Gastrocnemius medialis (tissue), 4 donors: ENCODE measurements around the gene HMCN2. TPM values are rescaled to one million over a fixed set of nuclear protein-coding genes. Genes with fewer than 3 reads are reported as not detected.
A peak's percentile ranks its signal among the peaks of the same experiment; 100 is the strongest.

Experiments used
- ATAC-seq, 2 donors: fragments of 150-250 bp; one replicate each; pipeline ENCODE4 v1.9.1; 2016
- DNase-seq, 2 donors: peaks; one replicate each; pipeline ENCODE4 v3.0.0-alpha.2; 2019
- H3K27ac ChIP-seq, 4 donors: fragments of 200-600 bp; sonication (generic); 1 replicate in 1 of 4; 2 replicates in 3 of 4; pipeline ENCODE4 v1.5.1; 2016 to 2018; ENCODE audit warnings: mild to moderate bottlenecking in 2 of 4, moderate library complexity in 1 of 4
- H3K27me3 ChIP-seq, 3 donors: fragments of 200-600 bp; sonication (generic) in 2 of 3; 1 replicate in 1 of 3; 2 replicates in 2 of 3; pipeline versions ENCODE4 v1.5.1 to v1.6.0; 2016 to 2019; ENCODE audit warnings: mild to moderate bottlenecking in 1 of 3, moderate library complexity in 1 of 3
- H3K36me3 ChIP-seq, 2 donors: fragments of 200-600 bp; sonication (generic) in 1 of 2; one replicate each; pipeline ENCODE4 v1.5.1; 2017 to 2018
- H3K4me1 ChIP-seq, 2 donors: fragments of 200-600 bp; sonication (generic) in 1 of 2; one replicate each; pipeline ENCODE4 v1.5.1; 2016 to 2017; ENCODE audit warnings: mild to moderate bottlenecking in 2 of 2
- H3K4me3 ChIP-seq, 4 donors: fragments of 200-600 bp; sonication (generic) in 3 of 4; 1 replicate in 1 of 4; 2 replicates in 3 of 4; pipeline ENCODE4 v1.5.1; 2016 to 2019; ENCODE audit warnings: mild to moderate bottlenecking in 2 of 4
- H3K9me3 ChIP-seq, 3 donors: fragments of 200-600 bp; sonication (generic) in 2 of 3; 1 replicate in 1 of 3; 2 replicates in 2 of 3; pipeline ENCODE4 v1.5.1; 2016 to 2019
- POLR2A ChIP-seq, 2 donors: fragments of 450-650 bp; IDR thresholded peaks; one replicate each; pipeline ENCODE4 v1.6.1; 2017; ENCODE audit warnings: antibody characterized with exemption in 2 of 2, mild to moderate bottlenecking in 2 of 2, moderate library complexity in 2 of 2
- in situ Hi-C, 4 donors: fragments of 200-750 bp; cut with MboI; loops; one replicate each; pipeline versions ENCODE4 v1.15.0 to v1.8.0; 2017; ENCODE audit warnings: low sequenced_read_pairs in 4 of 4
- intact Hi-C: fragments of 100-400 bp; cut with DNase I; formaldehyde crosslinking; loops from one replicate; pipeline ENCODE4 v1.15.1; 2023; ENCODE audit warnings: low total_unique reads
- total RNA-seq, 4 donors: library from RNA; depleted of rRNA; stranded (reverse); fragments of >200 nt; gene quantifications; one replicate each; pipeline versions ENCODE4 v1.1.0 to v1.2.3, GENCODE V29; 2016
- TF ChIP-seq, protein P1 (sequence below), 5 experiments: fragments of 450-650 bp in 3 of 5; fragments of 200-600 bp in 2 of 5; sonication (generic) in 2 of 5; IDR thresholded peaks in 4 of 5; conservative IDR thresholded peaks in 1 of 5; 1 replicate in 4 of 5; 2 replicates in 1 of 5; pipeline ENCODE4 v1.5.1; 2016 to 2019; ENCODE audit warnings: antibody characterized with exemption in 5 of 5, mild to moderate bottlenecking in 3 of 5, moderate library complexity in 3 of 5

The HMCN2 gene
- total RNA-seq, 4 donors from 2014 or later = 1.9 to 8.5 (median 7.7) TPM

- ATAC-seq (peak; percentile 23 to 41), DNase-seq (peak in 1 of 2 donors; percentile 58)
- in situ Hi-C loops (no loop called here), intact Hi-C loops (no loop called here)
- Histone ChIP-seq H3K4me1 (peaks cover 6 to 7% of the 10 kb centered on the region in 2 donors), H3K4me3 (peak overlapping the region in 1 of 4 donors; percentile 2), H3K27ac (peak overlapping the region; percentile 51 to 73 (median 70)), H3K27me3 (peaks cover 70 to 80% (median 77%) of the 10 kb centered on the region in 3 donors), H3K36me3 (no peaks in the 10 kb centered on the region), H3K9me3 (no peaks in the 10 kb centered on the region)
- no peak for TF ChIP-seq POLR2A (IDR thresholded peaks at IDR 0.05)
- TF ChIP-seq, protein P1, sequence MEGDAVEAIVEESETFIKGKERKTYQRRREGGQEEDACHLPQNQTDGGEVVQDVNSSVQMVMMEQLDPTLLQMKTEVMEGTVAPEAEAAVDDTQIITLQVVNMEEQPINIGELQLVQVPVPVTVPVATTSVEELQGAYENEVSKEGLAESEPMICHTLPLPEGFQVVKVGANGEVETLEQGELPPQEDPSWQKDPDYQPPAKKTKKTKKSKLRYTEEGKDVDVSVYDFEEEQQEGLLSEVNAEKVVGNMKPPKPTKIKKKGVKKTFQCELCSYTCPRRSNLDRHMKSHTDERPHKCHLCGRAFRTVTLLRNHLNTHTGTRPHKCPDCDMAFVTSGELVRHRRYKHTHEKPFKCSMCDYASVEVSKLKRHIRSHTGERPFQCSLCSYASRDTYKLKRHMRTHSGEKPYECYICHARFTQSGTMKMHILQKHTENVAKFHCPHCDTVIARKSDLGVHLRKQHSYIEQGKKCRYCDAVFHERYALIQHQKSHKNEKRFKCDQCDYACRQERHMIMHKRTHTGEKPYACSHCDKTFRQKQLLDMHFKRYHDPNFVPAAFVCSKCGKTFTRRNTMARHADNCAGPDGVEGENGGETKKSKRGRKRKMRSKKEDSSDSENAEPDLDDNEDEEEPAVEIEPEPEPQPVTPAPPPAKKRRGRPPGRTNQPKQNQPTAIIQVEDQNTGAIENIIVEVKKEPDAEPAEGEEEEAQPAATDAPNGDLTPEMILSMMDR (IDR thresholded peaks at IDR 0.05 in 4 of 5, conservative IDR thresholded peaks at IDR 0.05 in 1 of 5) = no peak
Observed at GRCh38 chr9:130267930-130268329, 2.4 kb downstream of the HMCN2 start.

- DNase-seq (no peak), ATAC-seq (peak; percentile 25 to 38)
- in situ Hi-C loops (no loop called here), intact Hi-C loops (no loop called here)
- no peaks in the 10 kb centered on the region for H3K9me3 ChIP-seq
- H3K36me3 ChIP-seq = no peaks in the 10 kb centered on the region
- no peak for TF ChIP-seq POLR2A (IDR thresholded peaks at IDR 0.05)
- TF ChIP-seq, protein P1 (IDR thresholded peaks at IDR 0.05 in 4 of 5, conservative IDR thresholded peaks at IDR 0.05 in 1 of 5) = no peak
- H3K4me1 ChIP-seq = peaks cover 6 to 7% of the 10 kb centered on the region in 2 donors
- peaks cover 63 to 79% (median 75%) of the 10 kb centered on the region in 3 donors for H3K27me3 ChIP-seq
- H3K27ac ChIP-seq = peak overlapping the region; percentile 51 to 73 (median 70)
- peak overlapping the region in 3 of 4 donors; percentile 2 to 15 (median 7) for H3K4me3 ChIP-seq
Observed at GRCh38 chr9:130268521-130269211, 3.1 kb downstream of the HMCN2 start.

GRCh38 chr9:130271473-130271872 is 5.9 kb downstream of the HMCN2 start:
- TF ChIP-seq, protein P1 (IDR thresholded peaks at IDR 0.05 in 4 of 5, conservative IDR thresholded peaks at IDR 0.05 in 1 of 5) = no peak
- no peak for TF ChIP-seq POLR2A (IDR thresholded peaks at IDR 0.05)
- DNase-seq (no peak), ATAC-seq (peak in 1 of 2 donors; percentile 37)
- H3K4me3 ChIP-seq = peak overlapping the region; percentile 14 to 34 (median 18)
- H3K36me3 ChIP-seq = no peaks in the 10 kb centered on the region
- H3K27me3 ChIP-seq = peaks cover 43 to 62% (median 56%) of the 10 kb centered on the region in 3 donors
- peaks cover 0 to 7% of the 10 kb centered on the region in 2 donors for H3K4me1 ChIP-seq
- no peaks in the 10 kb centered on the region for H3K9me3 ChIP-seq
- H3K27ac ChIP-seq = peak overlapping the region; percentile 51 to 73 (median 70)
- intact Hi-C loops = no loop called here
- in situ Hi-C loops = no loop called here

DNA sequence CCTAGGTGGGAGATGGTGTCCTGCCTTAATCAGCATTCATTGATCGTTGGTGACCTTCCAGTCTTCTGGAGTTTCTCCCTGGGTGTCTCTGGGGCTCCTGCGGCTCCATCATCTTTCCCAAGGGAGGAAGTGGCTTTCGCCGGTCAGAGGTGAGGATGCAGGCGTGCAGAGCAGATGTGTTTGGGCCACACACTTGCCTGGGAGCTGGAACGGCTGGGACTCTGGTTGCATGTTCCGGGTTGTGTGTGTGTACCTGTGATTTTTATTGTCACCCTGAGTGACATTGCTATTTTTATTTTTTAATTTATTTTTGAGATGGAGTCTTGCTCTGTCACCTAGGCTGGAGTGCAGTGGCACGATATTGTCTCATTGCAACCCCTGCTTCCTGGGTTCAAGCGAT is 9.6 kb downstream of the HMCN2 start:
- no peak overlapping the region for H3K4me3 ChIP-seq
- in situ Hi-C loops = no loop called here
- peak overlapping the region in 2 of 4 donors; percentile 4 to 29 for H3K27ac ChIP-seq
- peaks cover 0 to 7% of the 10 kb centered on the region in 2 donors for H3K4me1 ChIP-seq
- TF ChIP-seq, protein P1 (IDR thresholded peaks at IDR 0.05 in 4 of 5, conservative IDR thresholded peaks at IDR 0.05 in 1 of 5) = no peak
- no peak for TF ChIP-seq POLR2A (IDR thresholded peaks at IDR 0.05)
- DNase-seq (no peak), ATAC-seq (no peak)
- H3K9me3 ChIP-seq = no peaks in the 10 kb centered on the region
- intact Hi-C loops = no loop called here
- no peaks in the 10 kb centered on the region for H3K36me3 ChIP-seq
- peaks cover 18 to 50% (median 33%) of the 10 kb centered on the region in 3 donors for H3K27me3 ChIP-seq
